KOPT-K1 (cell line): ENCODE results near the gene KRTAP5-6.
"Not testable (repeated sequence)": the region's sequence is repeated elsewhere in the genome, so short reads cannot be mapped to it uniquely, and the experiment has no call there.

Experiments used
- H3K27ac ChIP-seq: fragments of 200-600 bp; sonication (generic); 2 replicates; pipeline ENCODE4 v1.5.1; 2016; ENCODE audit warnings: antibody characterized with exemption, mild to moderate bottlenecking, low read depth, low read length; ENCODE audit not compliant: poor library complexity, severe bottlenecking
- H3K36me3 ChIP-seq: fragments of 200-600 bp; sonication (generic); 2 replicates; pipeline ENCODE4 v1.5.1; 2017; ENCODE audit warnings: antibody characterized with exemption, mild to moderate bottlenecking, low read length, moderate library complexity; ENCODE audit not compliant: insufficient read depth
- H3K9me3 ChIP-seq: fragments of 200-600 bp; sonication (generic); 2 replicates; pipeline ENCODE4 v1.5.1; 2017; ENCODE audit warnings: antibody characterized with exemption, low read length, mild to moderate bottlenecking; ENCODE audit not compliant: insufficient read depth, poor library complexity, severe bottlenecking

KRTAP5-6 gene

DNA sequence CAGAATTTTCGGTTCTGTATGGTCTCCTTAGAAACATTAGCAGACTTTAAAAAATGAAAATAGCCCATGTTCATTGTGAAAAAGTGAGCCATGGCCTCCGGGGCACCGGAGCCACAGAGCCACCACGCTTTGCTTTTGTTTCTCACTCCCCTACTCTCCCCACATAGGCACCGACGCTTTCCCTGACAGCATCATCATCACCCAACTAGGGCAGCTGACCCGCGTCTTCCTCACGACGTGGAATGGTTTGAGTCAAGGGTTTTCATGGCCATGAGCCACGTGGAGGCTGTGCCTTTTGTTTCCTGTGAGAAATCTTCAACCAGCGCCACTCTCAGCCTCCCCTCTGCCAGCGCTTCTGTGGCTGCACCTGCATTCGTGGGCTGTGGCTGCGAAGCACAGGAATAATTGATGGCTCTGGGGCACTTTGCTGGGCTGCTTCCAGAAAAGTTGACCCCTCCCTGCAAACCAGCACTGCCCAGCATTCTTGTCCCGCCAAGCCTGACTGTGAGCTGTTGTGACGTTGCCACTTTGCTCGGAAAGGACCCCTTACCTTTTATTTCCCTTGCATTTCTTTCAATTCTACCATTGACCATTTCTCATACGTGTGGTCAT is 8.6 kb upstream of the KRTAP5-6 start:
- H3K36me3 ChIP-seq, H3K9me3 ChIP-seq, H3K27ac ChIP-seq: not testable (repeated sequence)

DNA sequence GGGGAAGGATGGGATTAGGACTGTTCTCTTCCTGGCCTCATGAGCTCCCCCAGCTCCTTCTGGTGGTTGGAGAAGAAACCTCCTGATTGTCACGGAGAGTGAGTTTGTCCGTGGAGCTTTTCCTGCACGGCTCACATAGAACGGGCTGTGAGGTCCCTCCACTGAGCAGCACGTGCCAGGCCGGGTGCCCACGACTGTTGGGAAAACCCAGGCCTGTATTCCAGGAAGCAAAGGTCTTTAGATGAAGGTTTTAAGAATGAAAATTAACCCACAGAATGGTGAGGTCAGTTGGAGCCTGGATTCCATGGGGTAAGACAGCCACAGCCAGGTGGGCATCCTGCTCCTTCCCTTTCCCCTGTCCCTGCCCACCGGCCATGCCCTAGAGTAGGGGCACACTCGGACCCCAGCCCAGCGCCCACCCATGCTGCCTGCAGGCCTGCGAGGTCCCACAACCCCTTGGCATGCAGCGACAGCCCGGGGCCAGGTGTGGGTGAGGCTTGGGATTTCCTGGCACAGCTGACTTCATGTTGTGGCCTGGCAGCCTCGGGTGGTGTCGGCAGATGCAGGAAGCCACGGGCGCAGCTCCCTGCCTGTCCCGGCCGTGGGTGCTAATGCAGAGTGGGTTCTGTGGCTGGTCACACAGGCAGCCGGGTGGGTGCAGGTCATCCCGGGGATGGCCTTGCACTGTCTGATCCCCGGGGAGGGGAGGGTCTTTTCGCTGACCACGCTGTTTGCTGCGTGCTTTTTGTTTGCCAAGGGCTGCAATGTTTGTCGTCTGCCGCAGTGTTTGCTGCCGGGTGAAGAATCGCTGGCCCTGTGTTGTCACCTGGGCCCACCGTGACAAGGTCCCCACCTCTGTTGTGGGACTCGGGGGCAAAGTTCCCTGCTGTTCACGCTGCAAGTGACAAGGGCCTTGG is 7.5 kb upstream of the KRTAP5-6 start:
- not testable (repeated sequence) for H3K9me3 ChIP-seq, H3K27ac ChIP-seq, H3K36me3 ChIP-seq

GRCh38 chr11:1690167-1691025 is 6.6 kb upstream of the KRTAP5-6 start:
- H3K9me3 ChIP-seq: no peaks in the 10 kb centered on the region
- no peaks in the 10 kb centered on the region for H3K36me3 ChIP-seq
- H3K27ac ChIP-seq: no peak overlapping the region

GRCh38 chr11:1691026-1691877 is 5.7 kb upstream of the KRTAP5-6 start:
- Histone ChIP-seq H3K36me3 (no peaks in the 10 kb centered on the region), H3K27ac (no peak overlapping the region), H3K9me3 (no peaks in the 10 kb centered on the region)

GRCh38 chr11:1691878-1692707 is 4.9 kb upstream of the KRTAP5-6 start:
- H3K27ac ChIP-seq: no peak overlapping the region
- H3K36me3 ChIP-seq: no peaks in the 10 kb centered on the region
- no peaks in the 10 kb centered on the region for H3K9me3 ChIP-seq

DNA sequence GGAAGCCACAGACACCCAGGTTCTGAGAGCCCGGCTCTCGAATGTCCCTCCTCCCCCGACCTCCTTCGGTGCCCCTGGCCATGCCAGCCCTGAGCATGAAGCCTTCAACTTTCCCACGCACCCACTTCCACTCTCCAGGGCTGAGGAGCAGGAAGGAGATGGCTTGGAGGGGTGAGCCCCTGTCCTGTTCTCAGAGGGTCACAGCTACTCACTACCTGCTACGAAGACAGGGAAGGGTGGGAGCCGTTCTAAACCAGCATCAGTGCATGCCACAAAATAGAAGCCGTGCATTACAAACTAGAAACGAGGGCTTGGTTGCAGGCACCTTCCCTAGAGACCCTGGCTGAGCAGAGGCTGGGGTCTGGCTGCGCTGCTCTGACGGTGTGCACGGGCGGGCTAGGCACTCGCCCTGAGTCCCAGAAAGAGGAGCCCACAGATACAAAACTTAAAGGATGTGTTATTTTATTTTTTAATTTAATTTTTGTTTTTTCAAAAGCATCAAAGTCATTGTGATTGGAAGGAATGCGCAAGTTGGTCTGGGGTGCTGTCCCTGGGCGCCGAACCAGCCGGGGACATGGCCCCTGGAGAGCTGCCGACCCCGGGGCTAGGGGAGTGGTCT is 4.2 kb upstream of the KRTAP5-6 start:
- Histone ChIP-seq H3K9me3 (no peaks in the 10 kb centered on the region), H3K27ac (no peak overlapping the region), H3K36me3 (no peaks in the 10 kb centered on the region)

- H3K36me3 ChIP-seq: no peaks in the 10 kb centered on the region
- no peak overlapping the region for H3K27ac ChIP-seq
Measured at GRCh38 chr11:1693327-1694063, 3.5 kb upstream of the KRTAP5-6 start.

GRCh38 chr11:1694064-1694845 is 2.7 kb upstream of the KRTAP5-6 start:
- Histone ChIP-seq H3K27ac (no peak overlapping the region), H3K9me3 (no peaks in the 10 kb centered on the region), H3K36me3 (no peaks in the 10 kb centered on the region)

More at GRCh38 chr11:1693327-1694063, 3.5 kb upstream of the KRTAP5-6 start:
- no peaks in the 10 kb centered on the region for H3K9me3 ChIP-seq

- H3K27ac ChIP-seq: no peak overlapping the region
- H3K36me3 ChIP-seq: no peaks in the 10 kb centered on the region
- H3K9me3 ChIP-seq: no peaks in the 10 kb centered on the region
Measured at GRCh38 chr11:1694846-1695547, 2.0 kb upstream of the KRTAP5-6 start.

DNA sequence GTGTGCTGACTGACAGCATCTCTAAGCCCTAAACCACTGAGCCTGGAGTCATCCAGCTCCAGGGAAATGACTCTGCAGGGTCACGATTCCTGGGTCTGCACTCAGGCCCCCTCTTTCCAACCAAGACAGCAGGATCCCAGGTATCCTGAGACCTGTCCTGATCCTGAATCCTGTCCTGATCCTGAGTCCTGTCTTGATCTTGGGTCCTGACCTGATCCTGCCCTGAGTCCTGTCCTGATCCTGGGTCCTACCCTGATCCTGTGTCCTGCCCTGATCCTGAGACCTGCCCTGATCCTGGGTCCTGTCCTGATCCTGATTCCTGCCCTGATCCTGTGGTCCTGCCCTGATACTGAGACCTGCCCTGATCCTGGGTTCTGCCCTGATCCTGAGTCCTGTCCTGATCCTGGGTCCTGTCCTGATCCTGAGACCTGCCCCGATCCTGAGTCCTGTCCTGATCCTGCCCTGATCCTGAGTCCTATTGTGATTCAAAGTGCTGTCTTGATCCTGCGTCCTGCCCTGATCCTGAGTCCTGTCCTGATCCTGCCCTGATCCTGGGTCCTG is 1.4 kb upstream of the KRTAP5-6 start:
- H3K36me3 ChIP-seq: no peaks in the 10 kb centered on the region
- no peak overlapping the region for H3K27ac ChIP-seq
- H3K9me3 ChIP-seq: no peaks in the 10 kb centered on the region

DNA sequence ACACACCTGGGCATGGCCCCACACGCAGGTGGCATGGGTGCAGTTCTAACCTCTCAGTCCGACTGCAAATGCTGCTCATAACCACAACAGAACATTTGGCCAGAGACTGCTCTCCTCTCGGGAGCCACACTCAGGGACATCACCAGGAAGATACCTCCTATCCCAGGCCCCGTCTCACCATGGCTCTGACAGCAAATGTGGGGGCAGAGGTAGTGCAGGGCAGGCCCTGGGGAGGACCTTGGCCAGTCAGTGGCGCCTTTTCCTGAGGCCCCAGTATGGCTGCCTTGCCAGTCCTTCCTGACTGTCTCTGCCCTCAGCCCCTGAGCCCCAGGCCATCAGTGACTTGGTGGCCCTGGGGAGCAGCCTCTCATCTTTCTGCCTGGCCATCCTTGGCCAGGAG is 2.8 kb downstream of the KRTAP5-6 start:
- no peaks in the 10 kb centered on the region for H3K36me3 ChIP-seq
- H3K9me3 ChIP-seq: peaks cover 19% of the 10 kb centered on the region
- H3K27ac ChIP-seq: no peak overlapping the region
